CD4-positive, alpha-beta T cell treated with Interferon alpha-2 for 1 hour (primary cell): ENCODE data around the gene DLGAP1.
"Not testable (repeated sequence)": the region's sequence is repeated elsewhere in the genome, so short reads cannot be mapped to it uniquely, and the experiment has no call there.

Experiments
- DNase-seq, 2 donors: peaks; one replicate each; pipeline ENCODE4 v3.0.0-alpha.2; 2020 to 2022

DLGAP1 gene

GRCh38 chr18:3610813-3611212 lies 844.3 kb downstream of the DLGAP1 start:
- DNase-seq, result no peak

GRCh38 chr18:3610188-3610708 lies 844.9 kb downstream of the DLGAP1 start:
- DNase-seq, result no peak

GRCh38 chr18:3608488-3608887 lies 846.6 kb downstream of the DLGAP1 start:
- DNase-seq, result no peak

- not testable (repeated sequence) for DNase-seq
These were observed 847.0 kb downstream of the DLGAP1 start for GRCh38 chr18:3608099-3608453.

- no peak for DNase-seq
These were observed 847.6 kb downstream of the DLGAP1 start for GRCh38 chr18:3607309-3608098.

- not testable (repeated sequence) for DNase-seq
These were observed 848.2 kb downstream of the DLGAP1 start for GRCh38 chr18:3606863-3607262.

- peak; percentile 34 to 62 for DNase-seq
These were observed 849.1 kb downstream of the DLGAP1 start for GRCh38 chr18:3605954-3606443.

- no peak for DNase-seq
These were observed 849.6 kb downstream of the DLGAP1 start for GRCh38 chr18:3605486-3605952.

- DNase-seq, result peak; percentile 38 to 63
These were observed 850.4 kb downstream of the DLGAP1 start for GRCh38 chr18:3604498-3605408.

- DNase-seq, result no peak
These were observed 850.9 kb downstream of the DLGAP1 start for GRCh38 chr18:3604235-3604497.

- DNase-seq, result peak; percentile 31 to 46
These were observed 851.5 kb downstream of the DLGAP1 start for GRCh38 chr18:3603421-3604234.

GRCh38 chr18:3601106-3601755 lies 853.9 kb downstream of the DLGAP1 start:
- not testable (repeated sequence) for DNase-seq

GRCh38 chr18:3599861-3600260 lies 855.2 kb downstream of the DLGAP1 start:
- DNase-seq, result no peak

- DNase-seq, result no peak
These were observed 855.9 kb downstream of the DLGAP1 start for GRCh38 chr18:3599195-3599594.

GRCh38 chr18:3598581-3598980 lies 856.5 kb downstream of the DLGAP1 start:
- DNase-seq, result no peak

- no peak for DNase-seq
These were observed 857.4 kb downstream of the DLGAP1 start for GRCh38 chr18:3597409-3598357.

- peak; percentile 60 to 70 for DNase-seq
These were observed 858.3 kb downstream of the DLGAP1 start for GRCh38 chr18:3596637-3597384.

- DNase-seq, result peak in 1 of 2 donors; percentile 11
These were observed 858.8 kb downstream of the DLGAP1 start for GRCh38 chr18:3596324-3596636.

- peak; percentile 39 to 53 for DNase-seq
These were observed 859.5 kb downstream of the DLGAP1 start for GRCh38 chr18:3595369-3596273.
